ENCODE results near the gene ADAMTS9. TPM values are rescaled to one million over a fixed set of nuclear protein-coding genes. Genes with fewer than 3 reads are reported as not detected.

ADAMTS9 gene
- total RNA-seq, 2 donors from 2014 or later, result not detected

DNA sequence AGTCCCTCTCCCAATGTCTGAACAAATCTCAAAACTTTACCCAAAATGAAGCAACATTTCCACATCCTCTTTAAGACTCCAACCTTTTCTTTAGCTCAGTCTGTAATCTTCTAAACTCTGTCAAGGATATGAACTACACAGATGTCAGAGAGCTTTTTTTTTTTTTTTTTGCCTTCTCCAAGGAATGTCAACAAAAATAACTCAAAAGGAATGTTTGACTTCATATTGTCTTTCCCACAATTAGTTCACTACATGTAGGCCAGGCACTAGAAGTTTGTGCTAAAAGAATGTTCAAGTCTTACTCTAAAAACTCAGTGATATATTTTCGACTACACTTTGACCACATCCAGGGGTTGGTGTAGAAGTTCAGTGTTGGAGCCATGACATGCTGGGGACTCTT, 37.1 kb downstream of the ADAMTS9 start:
- no peak for ATAC-seq (replicated peaks)
- Mint-ChIP-seq H3K4me3 (no peak overlapping the region), H3K27me3 (no peaks in the 10 kb centered on the region), H3K27ac (no peak overlapping the region), H3K9me3 (peaks cover 3% of the 10 kb centered on the region), H3K36me3 (ENCODE audit: low read depth) (no peaks in the 10 kb centered on the region), H3K4me1 (no peaks in the 10 kb centered on the region)

DNA sequence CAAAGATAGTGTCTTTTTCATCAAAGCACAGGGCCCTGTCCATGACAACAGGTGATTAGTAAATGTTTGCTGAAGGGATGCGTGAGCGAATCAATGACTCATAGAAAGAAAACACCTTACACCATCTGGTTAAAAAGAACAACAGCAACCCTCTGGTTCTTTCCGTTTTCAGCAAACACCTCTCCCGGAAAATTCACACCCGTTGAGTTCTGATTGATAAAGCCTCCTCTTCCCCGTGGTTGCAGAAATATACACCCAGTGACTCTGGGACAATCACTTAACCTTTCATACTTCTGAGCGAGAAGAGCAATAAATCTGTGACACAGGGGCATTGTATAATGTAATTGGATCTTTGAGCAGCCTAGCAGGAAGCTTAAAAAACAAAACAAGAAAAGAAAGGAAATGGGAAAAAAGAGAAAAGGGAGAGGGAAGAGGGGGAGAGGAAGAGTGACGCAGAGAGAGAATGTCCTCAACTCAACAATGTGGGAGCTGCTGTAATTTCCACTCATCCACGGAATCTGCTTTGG, 37.6 kb downstream of the ADAMTS9 start:
- Mint-ChIP-seq H3K27ac (no peak overlapping the region), H3K4me1 (no peaks in the 10 kb centered on the region), H3K27me3 (no peaks in the 10 kb centered on the region), H3K4me3 (no peak overlapping the region), H3K9me3 (peaks cover 3% of the 10 kb centered on the region), H3K36me3 (ENCODE audit: low read depth) (no peaks in the 10 kb centered on the region)
- no peak for ATAC-seq (replicated peaks)

- Mint-ChIP-seq H3K36me3 (ENCODE audit: low read depth) (no peaks in the 10 kb centered on the region), H3K27me3 (no peaks in the 10 kb centered on the region), H3K9me3 (peaks cover 3% of the 10 kb centered on the region), H3K27ac (no peak overlapping the region), H3K4me1 (no peaks in the 10 kb centered on the region), H3K4me3 (no peak overlapping the region)
- ATAC-seq (replicated peaks), result no peak
These were observed 38.6 kb downstream of the ADAMTS9 start for GRCh38 chr3:64648927-64649906.

- no peaks in the 10 kb centered on the region for H3K4me1 Mint-ChIP-seq
- no peaks in the 10 kb centered on the region for H3K27me3 Mint-ChIP-seq
- no peak overlapping the region for H3K27ac Mint-ChIP-seq
- H3K36me3 Mint-ChIP-seq (ENCODE audit: low read depth), result no peaks in the 10 kb centered on the region
- no peak for ATAC-seq (replicated peaks)
- no peak overlapping the region for H3K4me3 Mint-ChIP-seq
- peaks cover 3% of the 10 kb centered on the region for H3K9me3 Mint-ChIP-seq
These were observed 40.0 kb downstream of the ADAMTS9 start for GRCh38 chr3:64647825-64648224.

DNA sequence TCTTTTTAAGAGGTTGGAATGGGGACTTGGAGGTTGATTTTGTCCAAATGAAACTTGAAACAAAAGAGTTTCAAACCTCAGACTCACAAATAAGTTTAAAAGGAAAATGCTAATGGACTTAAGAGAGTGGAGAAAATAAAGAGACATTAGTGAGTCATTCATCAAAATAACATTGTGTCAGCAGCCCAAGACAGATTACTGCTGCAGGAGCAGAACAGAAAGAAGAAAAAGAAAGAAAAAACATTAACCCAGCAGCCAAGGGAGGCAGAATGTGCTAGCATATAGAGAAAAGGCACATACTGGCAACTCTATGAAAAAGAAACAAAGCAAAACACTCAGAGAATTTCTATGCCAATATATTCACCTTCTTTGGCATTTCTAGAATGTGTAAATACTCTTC, 42.6 kb downstream of the ADAMTS9 start:
- H3K4me1 Mint-ChIP-seq, result no peaks in the 10 kb centered on the region
- H3K27me3 Mint-ChIP-seq, result no peaks in the 10 kb centered on the region
- peaks cover 3% of the 10 kb centered on the region for H3K9me3 Mint-ChIP-seq
- no peak overlapping the region for H3K27ac Mint-ChIP-seq
- H3K36me3 Mint-ChIP-seq (ENCODE audit: low read depth), result no peaks in the 10 kb centered on the region
- no peak for ATAC-seq (replicated peaks)
- H3K4me3 Mint-ChIP-seq, result no peak overlapping the region

- ATAC-seq (replicated peaks), result no peak
These were observed 43.3 kb downstream of the ADAMTS9 start for GRCh38 chr3:64644483-64644882.

DNA sequence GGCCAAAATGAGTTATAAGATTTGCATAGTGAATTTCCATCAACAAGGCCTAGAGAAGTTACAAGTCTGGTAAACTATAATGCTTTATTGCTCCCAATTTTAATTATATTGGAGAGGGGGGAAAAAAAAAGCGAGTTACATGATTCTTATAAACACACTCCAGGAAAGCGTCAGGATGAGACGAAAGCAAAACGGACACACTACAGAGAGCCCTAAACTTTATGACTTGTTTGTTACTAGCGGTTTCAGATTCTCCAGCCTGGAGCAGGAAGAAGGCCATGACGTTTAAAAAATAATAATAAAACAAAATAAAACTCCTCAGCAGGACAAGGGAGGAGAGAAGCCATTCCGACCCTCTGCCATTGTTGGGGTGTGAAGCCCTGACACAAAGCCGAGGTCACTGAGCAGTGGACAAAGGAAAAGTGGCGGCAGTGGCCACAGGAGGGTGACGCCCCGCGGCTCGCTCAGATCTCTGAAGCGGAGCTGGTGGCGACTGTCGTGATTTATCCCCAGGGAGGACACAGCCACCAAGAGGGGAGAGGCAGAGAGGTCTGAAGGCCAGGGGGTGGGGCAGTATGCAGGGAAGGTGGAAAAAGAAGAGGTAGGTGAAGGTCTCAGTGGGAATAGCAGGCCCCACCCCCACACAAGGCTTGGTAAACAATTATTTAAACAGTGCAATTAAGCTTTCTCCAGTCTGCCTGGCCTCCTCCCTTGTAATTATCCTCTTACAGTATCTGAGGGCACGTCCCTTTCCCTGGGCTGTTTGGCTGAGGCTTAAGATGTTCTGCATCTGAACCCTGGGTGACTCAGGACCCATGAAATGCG, 45.3 kb downstream of the ADAMTS9 start:
- H3K4me3 Mint-ChIP-seq, result no peak overlapping the region

More at GRCh38 chr3:64644483-64644882, 43.3 kb downstream of the ADAMTS9 start:
- Mint-ChIP-seq H3K4me1 (no peaks in the 10 kb centered on the region), H3K4me3 (no peak overlapping the region), H3K27ac (no peak overlapping the region), H3K9me3 (no peaks in the 10 kb centered on the region), H3K27me3 (no peaks in the 10 kb centered on the region), H3K36me3 (ENCODE audit: low read depth) (no peaks in the 10 kb centered on the region)

DNA sequence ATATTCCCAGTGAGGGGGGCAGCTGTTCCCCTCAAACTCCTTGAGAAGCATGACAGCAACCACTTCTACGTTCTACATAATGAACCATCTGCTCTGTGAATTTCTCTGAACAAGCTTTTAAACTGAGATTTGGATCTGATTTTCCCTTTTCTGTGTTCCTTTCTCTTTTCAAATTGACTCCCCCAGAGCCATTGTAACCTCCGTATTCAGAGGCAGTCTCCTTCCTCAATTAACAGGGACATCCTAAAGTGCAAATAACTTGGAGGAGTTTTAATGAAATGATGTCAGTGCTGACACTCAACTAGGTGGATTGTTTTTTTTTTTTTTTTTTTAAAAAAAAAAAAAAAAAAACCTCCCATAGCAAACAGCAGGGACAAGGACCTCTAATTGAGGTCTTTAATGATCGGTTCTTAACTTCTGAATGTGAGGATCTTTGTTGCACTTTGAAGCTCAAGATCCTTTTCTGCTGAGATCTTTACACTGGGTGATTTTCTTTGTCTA, 48.8 kb downstream of the ADAMTS9 start:
- no peak overlapping the region for H3K4me3 Mint-ChIP-seq
- no peak for ATAC-seq (replicated peaks)
- H3K9me3 Mint-ChIP-seq, result no peaks in the 10 kb centered on the region
- H3K36me3 Mint-ChIP-seq (ENCODE audit: low read depth), result no peaks in the 10 kb centered on the region
- H3K27ac Mint-ChIP-seq, result no peak overlapping the region
- no peaks in the 10 kb centered on the region for H3K4me1 Mint-ChIP-seq
- H3K27me3 Mint-ChIP-seq, result no peaks in the 10 kb centered on the region

More for the DNA sequence above, 45.3 kb downstream of the ADAMTS9 start:
- ATAC-seq (replicated peaks), result no peak
- Mint-ChIP-seq H3K9me3 (no peaks in the 10 kb centered on the region), H3K36me3 (ENCODE audit: low read depth) (no peaks in the 10 kb centered on the region), H3K27ac (no peak overlapping the region), H3K4me1 (no peaks in the 10 kb centered on the region), H3K27me3 (no peaks in the 10 kb centered on the region)

GRCh38 chr3:64638511-64638910, 49.3 kb downstream of the ADAMTS9 start:
- H3K4me1 Mint-ChIP-seq, result no peaks in the 10 kb centered on the region

GRCh38 chr3:64634417-64634816, 53.4 kb downstream of the ADAMTS9 start:
- ATAC-seq (replicated peaks), result no peak
- no peaks in the 10 kb centered on the region for H3K27me3 Mint-ChIP-seq
- no peak overlapping the region for H3K27ac Mint-ChIP-seq
- H3K4me3 Mint-ChIP-seq, result no peak overlapping the region
- no peaks in the 10 kb centered on the region for H3K4me1 Mint-ChIP-seq
- H3K36me3 Mint-ChIP-seq (ENCODE audit: low read depth), result no peaks in the 10 kb centered on the region
- peaks cover 2% of the 10 kb centered on the region for H3K9me3 Mint-ChIP-seq

More at GRCh38 chr3:64638511-64638910, 49.3 kb downstream of the ADAMTS9 start:
- Mint-ChIP-seq H3K9me3 (no peaks in the 10 kb centered on the region), H3K4me3 (no peak overlapping the region), H3K27ac (no peak overlapping the region), H3K36me3 (ENCODE audit: low read depth) (no peaks in the 10 kb centered on the region), H3K27me3 (no peaks in the 10 kb centered on the region)
- no peak for ATAC-seq (replicated peaks)

- ATAC-seq (replicated peaks), result no peak
- Mint-ChIP-seq H3K27ac (no peak overlapping the region), H3K36me3 (ENCODE audit: low read depth) (no peaks in the 10 kb centered on the region), H3K9me3 (peaks cover 7% of the 10 kb centered on the region), H3K27me3 (no peaks in the 10 kb centered on the region), H3K4me1 (no peaks in the 10 kb centered on the region), H3K4me3 (no peak overlapping the region)
These were observed 55.8 kb downstream of the ADAMTS9 start for GRCh38 chr3:64631951-64632350.

DNA sequence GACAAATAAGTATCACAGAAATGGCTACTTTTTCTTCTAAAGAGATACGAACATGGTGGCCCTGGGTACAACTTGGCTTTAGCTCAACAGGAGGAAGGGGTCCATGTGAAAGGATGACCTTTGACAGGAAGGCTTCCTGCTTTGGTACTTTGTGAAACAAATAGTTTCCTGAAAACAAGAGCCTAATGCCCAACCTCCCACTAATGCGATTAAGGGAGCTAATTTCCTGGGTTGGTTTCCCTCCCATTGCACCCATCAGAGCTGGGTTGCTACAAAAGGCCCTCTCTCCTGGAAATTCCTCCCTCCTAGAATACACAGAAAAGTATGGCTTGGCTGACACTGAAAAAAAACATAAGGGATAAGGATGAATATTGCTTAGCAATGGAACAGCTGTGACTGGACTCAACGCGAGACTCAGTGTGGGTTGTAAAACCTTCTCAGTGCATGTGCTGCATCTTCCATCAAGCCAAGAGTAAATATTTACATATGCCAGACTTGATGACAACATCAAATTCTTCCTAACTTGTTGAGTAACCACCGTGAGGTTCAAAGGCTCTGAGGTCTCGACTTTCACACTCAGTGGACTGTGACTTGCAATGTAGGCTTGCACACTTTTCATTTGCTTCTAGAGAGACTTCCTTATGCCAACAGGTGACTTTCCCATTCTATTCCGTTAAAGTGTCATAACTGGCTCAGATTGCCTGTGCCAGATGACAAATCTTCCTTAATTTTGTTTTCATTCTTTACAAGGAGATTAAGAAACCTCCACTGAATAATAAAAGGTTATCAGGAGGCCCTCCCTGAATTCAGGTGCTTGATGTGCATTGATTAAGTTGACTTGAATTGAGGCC, 60.1 kb downstream of the ADAMTS9 start:
- Mint-ChIP-seq H3K36me3 (ENCODE audit: low read depth) (no peaks in the 10 kb centered on the region), H3K27me3 (no peaks in the 10 kb centered on the region), H3K4me3 (no peak overlapping the region), H3K4me1 (no peaks in the 10 kb centered on the region), H3K27ac (no peak overlapping the region), H3K9me3 (peaks cover 14% of the 10 kb centered on the region)
- no peak for ATAC-seq (replicated peaks)

GRCh38 chr3:64627042-64627441, 60.8 kb downstream of the ADAMTS9 start:
- no peak for ATAC-seq (replicated peaks)
- Mint-ChIP-seq H3K4me3 (no peak overlapping the region), H3K27me3 (no peaks in the 10 kb centered on the region), H3K4me1 (no peaks in the 10 kb centered on the region), H3K36me3 (ENCODE audit: low read depth) (no peaks in the 10 kb centered on the region), H3K9me3 (peaks cover 14% of the 10 kb centered on the region), H3K27ac (no peak overlapping the region)

GRCh38 chr3:64625381-64625780, 62.4 kb downstream of the ADAMTS9 start:
- no peaks in the 10 kb centered on the region for H3K36me3 Mint-ChIP-seq (ENCODE audit: low read depth)
- H3K4me1 Mint-ChIP-seq, result no peaks in the 10 kb centered on the region
- no peak for ATAC-seq (replicated peaks)
- H3K27me3 Mint-ChIP-seq, result no peaks in the 10 kb centered on the region
- H3K4me3 Mint-ChIP-seq, result no peak overlapping the region
- peaks cover 14% of the 10 kb centered on the region for H3K9me3 Mint-ChIP-seq
- no peak overlapping the region for H3K27ac Mint-ChIP-seq
